Transverse colon (tissue), 4 donors: ENCODE results near the gene TEK.

Experiments
- EP300 ChIP-seq: sonication (generic); formaldehyde crosslinking; IDR thresholded peaks from one replicate; pipeline ENCODE4 v1.6.1; 2017; ENCODE audit warnings: antibody characterized with exemption, low read depth
- POLR2A ChIP-seq: fragments of 450-650 bp; IDR thresholded peaks from one replicate; pipeline ENCODE4 v1.6.1; 2016; ENCODE audit warnings: antibody characterized with exemption, mild to moderate bottlenecking, moderate library complexity
- POLR2AphosphoS5 ChIP-seq, 3 donors: sonication (generic); formaldehyde crosslinking; IDR thresholded peaks; one replicate each; pipeline ENCODE4 v1.6.1; 2016; ENCODE audit warnings: antibody characterized with exemption in 3 of 3
- TF ChIP-seq, protein P1 (sequence below), 5 experiments: fragments of 200-600 bp in 3 of 5; fragments of 450-650 bp in 2 of 5; sonication (generic) in 3 of 5; IDR thresholded peaks; 1 replicate in 2 of 5; 2 replicates in 3 of 5; pipeline ENCODE4 v1.5.1; 2016 to 2017; ENCODE audit warnings: antibody characterized with exemption in 5 of 5, inconsistent platforms in 3 of 5, mild to moderate bottlenecking in 2 of 5, moderate library complexity in 1 of 5

GRCh38 chr9:27085456-27085855, 23.6 kb upstream of the TEK start:
- TF ChIP-seq, protein P1, sequence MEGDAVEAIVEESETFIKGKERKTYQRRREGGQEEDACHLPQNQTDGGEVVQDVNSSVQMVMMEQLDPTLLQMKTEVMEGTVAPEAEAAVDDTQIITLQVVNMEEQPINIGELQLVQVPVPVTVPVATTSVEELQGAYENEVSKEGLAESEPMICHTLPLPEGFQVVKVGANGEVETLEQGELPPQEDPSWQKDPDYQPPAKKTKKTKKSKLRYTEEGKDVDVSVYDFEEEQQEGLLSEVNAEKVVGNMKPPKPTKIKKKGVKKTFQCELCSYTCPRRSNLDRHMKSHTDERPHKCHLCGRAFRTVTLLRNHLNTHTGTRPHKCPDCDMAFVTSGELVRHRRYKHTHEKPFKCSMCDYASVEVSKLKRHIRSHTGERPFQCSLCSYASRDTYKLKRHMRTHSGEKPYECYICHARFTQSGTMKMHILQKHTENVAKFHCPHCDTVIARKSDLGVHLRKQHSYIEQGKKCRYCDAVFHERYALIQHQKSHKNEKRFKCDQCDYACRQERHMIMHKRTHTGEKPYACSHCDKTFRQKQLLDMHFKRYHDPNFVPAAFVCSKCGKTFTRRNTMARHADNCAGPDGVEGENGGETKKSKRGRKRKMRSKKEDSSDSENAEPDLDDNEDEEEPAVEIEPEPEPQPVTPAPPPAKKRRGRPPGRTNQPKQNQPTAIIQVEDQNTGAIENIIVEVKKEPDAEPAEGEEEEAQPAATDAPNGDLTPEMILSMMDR (IDR thresholded peaks at IDR 0.05) = no peak
- TF ChIP-seq POLR2A = no peak
- no peak for TF ChIP-seq POLR2AphosphoS5 (IDR thresholded peaks at IDR 0.05)
- no peak for TF ChIP-seq EP300
